H1 (cell line): ENCODE results near the gene PMM2. TPM values are rescaled to one million over a fixed set of nuclear protein-coding genes. Genes with fewer than 3 reads are reported as not detected.

Experiments used
- CTCF ChIA-PET: fragments of 300-600 bp; sonication (Branson Sonifier 250); formaldehyde crosslinking; loops from one replicate; lab custom pipeline; 2021; ENCODE audit not compliant: partially characterized antibody; lab: Charles Lee
- POLR2A ChIA-PET: fragments of 300-600 bp; sonication (Branson Sonifier 250); formaldehyde crosslinking; loops from one replicate; lab custom pipeline; 2021; ENCODE audit warnings: inconsistent platforms; ENCODE audit not compliant: partially characterized antibody; lab: Charles Lee
- DNase-seq, 2 experiments: peaks; one replicate each; pipeline versions ENCODE4 v3.0.0 to v3.0.0-alpha.2; 2010 to 2022; ENCODE audit warnings: low spot score in 2 of 2, low read depth in 1 of 2, mixed read lengths in 1 of 2
- FAIRE-seq: peaks from 2 replicates; lab custom pipeline; 2011; peaks lifted over from hg19 to GRCh38; lab: Jason Lieb, UNC
- H2AFZ ChIP-seq: 2 replicates; pipeline ENCODE4 v1.8.1; 2012; ENCODE audit warnings: low read length, inconsistent platforms
- H2AK5ac ChIP-seq: 2 replicates; pipeline ENCODE4 v1.6.1; 2013; ENCODE audit warnings: low read depth, low read length
- H2BK120ac ChIP-seq: replicated peaks from 2 replicates; pipeline ENCODE3; 2013; ENCODE audit warnings: low read depth, low read length, inconsistent platforms
- H2BK12ac ChIP-seq: 2 replicates; pipeline ENCODE4 v1.6.1; 2013; ENCODE audit warnings: low read depth, low read length
- H2BK15ac ChIP-seq: 2 replicates; pipeline ENCODE4 v1.6.1; 2013; ENCODE audit warnings: low read length
- H2BK20ac ChIP-seq: 2 replicates; pipeline ENCODE4 v1.6.1; 2013; ENCODE audit warnings: low read length
- H2BK5ac ChIP-seq: 2 replicates; pipeline ENCODE4 v1.6.1; 2013; ENCODE audit warnings: low read depth, low read length
- H3K14ac ChIP-seq: 2 replicates; pipeline ENCODE4 v1.6.1; 2013; ENCODE audit warnings: inconsistent platforms; ENCODE audit not compliant: insufficient read length
- H3K18ac ChIP-seq: 2 replicates; pipeline ENCODE4 v1.6.1; 2013; ENCODE audit warnings: low read length; ENCODE audit errors: extremely low read depth
- H3K23ac ChIP-seq: 2 replicates; pipeline ENCODE4 v1.6.1; 2013; ENCODE audit warnings: inconsistent platforms; ENCODE audit not compliant: insufficient read length
- H3K23me2 ChIP-seq: 2 replicates; pipeline ENCODE4 v1.6.1; 2013; ENCODE audit warnings: low read depth, low read length
- H3K27ac ChIP-seq: 2 replicates; pipeline ENCODE4 v1.6.1; 2011; ENCODE audit warnings: low read depth, low read length, inconsistent platforms
- H3K27me3 ChIP-seq, 4 experiments: replicated peaks in 1 of 4; 1 replicate in 1 of 4; 2 replicates in 3 of 4; pipeline versions ENCODE4 v1.6.1 to v1.8.1; 2011 to 2013; ENCODE audit warnings: low read length in 3 of 4, mild to moderate bottlenecking in 3 of 4, inconsistent platforms in 2 of 4, mixed read lengths in 2 of 4, moderate library complexity in 1 of 4; ENCODE audit not compliant: control insufficient read depth in 3 of 4, insufficient read depth in 3 of 4; ENCODE audit errors: extremely low read depth in 1 of 4
- H3K36me3 ChIP-seq, 4 experiments: 2 replicates each; pipeline versions ENCODE4 v1.6.1 to v1.8.1; 2011 to 2013; ENCODE audit warnings: mild to moderate bottlenecking in 4 of 4, low read length in 3 of 4, moderate library complexity in 2 of 4, control low read depth in 1 of 4, inconsistent platforms in 1 of 4; ENCODE audit not compliant: insufficient read depth in 4 of 4, control insufficient read depth in 2 of 4
- H3K4ac ChIP-seq: replicated peaks from 2 replicates; pipeline ENCODE3; 2013; ENCODE audit warnings: low read length, low read depth, mixed read lengths, inconsistent platforms; ENCODE audit not compliant: insufficient read length
- H3K4me1 ChIP-seq, 4 experiments: replicated peaks in 1 of 4; 1 replicate in 1 of 4; 2 replicates in 3 of 4; pipeline versions ENCODE4 v1.6.1 to v1.8.1; 2011 to 2013; ENCODE audit warnings: low read length in 3 of 4, inconsistent platforms in 2 of 4, mixed read lengths in 1 of 4; ENCODE audit not compliant: insufficient read depth in 4 of 4, control insufficient read depth in 3 of 4
- H3K4me2 ChIP-seq, 2 experiments: 2 replicates each; pipeline versions ENCODE4 v1.6.1 to v1.8.1; 2011 to 2013; ENCODE audit warnings: low read depth in 2 of 2, low read length in 2 of 2, control low read depth in 1 of 2, inconsistent platforms in 1 of 2, mild to moderate bottlenecking in 1 of 2; ENCODE audit not compliant: insufficient read depth in 1 of 2
- H3K4me3 ChIP-seq, 4 experiments: fragments of 200-600, 300-600 bp in 1 of 4; sonication (generic), shearing (Covaris generic), sonication (Bioruptor Twin) in 1 of 4; 2 replicates each; pipeline versions ENCODE4 v1.5.1 to v1.8.1; 2011 to 2016; ENCODE audit warnings: low read length in 4 of 4, low read depth in 3 of 4, control low read depth in 2 of 4, inconsistent platforms in 2 of 4, mild to moderate bottlenecking in 2 of 4, mixed read lengths in 1 of 4, moderate library complexity in 1 of 4; ENCODE audit not compliant: insufficient read depth in 2 of 4; ENCODE audit errors: extremely low read depth in 1 of 4
- H3K56ac ChIP-seq: replicated peaks from 2 replicates; pipeline ENCODE3; 2013; ENCODE audit warnings: low read depth, mild to moderate bottlenecking, mixed read lengths, low read length, inconsistent platforms; ENCODE audit not compliant: insufficient read length
- H3K79me1 ChIP-seq: 2 replicates; pipeline ENCODE4 v1.6.1; 2013; ENCODE audit warnings: low read depth, low read length, control low read depth
- H3K79me2 ChIP-seq, 2 experiments: 2 replicates each; pipeline versions ENCODE4 v1.6.1 to v1.8.1; 2012 to 2013; ENCODE audit warnings: low read length in 2 of 2, mild to moderate bottlenecking in 2 of 2, inconsistent platforms in 1 of 2; ENCODE audit not compliant: insufficient read depth in 2 of 2, control insufficient read depth in 1 of 2
- H3K9ac ChIP-seq, 4 experiments: replicated peaks in 1 of 4; 1 replicate in 1 of 4; 2 replicates in 3 of 4; pipeline versions ENCODE4 v1.6.1 to v1.8.1; 2011 to 2013; ENCODE audit warnings: low read depth in 3 of 4, low read length in 3 of 4, control low read depth in 2 of 4, mild to moderate bottlenecking in 2 of 4, moderate library complexity in 2 of 4, inconsistent platforms in 1 of 4; ENCODE audit errors: extremely low read depth in 1 of 4
- H3K9me3 ChIP-seq, 2 experiments: 2 replicates each; pipeline versions ENCODE4 v1.6.1 to v1.8.1; 2012 to 2013; ENCODE audit warnings: mild to moderate bottlenecking in 2 of 2, moderate library complexity in 2 of 2, control low read depth in 1 of 2, inconsistent platforms in 1 of 2, low read depth in 1 of 2, low read length in 1 of 2, mixed read lengths in 1 of 2; ENCODE audit not compliant: insufficient read depth in 2 of 2
- H4K20me1 ChIP-seq, 2 experiments: replicated peaks in 1 of 2; 2 replicates each; pipeline versions ENCODE3 to v1.8.1; 2011 to 2013; ENCODE audit warnings: inconsistent platforms in 2 of 2, low read length in 2 of 2, mild to moderate bottlenecking in 1 of 2; ENCODE audit not compliant: insufficient read depth in 2 of 2, control insufficient read depth in 1 of 2
- H4K5ac ChIP-seq: 2 replicates; pipeline ENCODE4 v1.6.1; 2013; ENCODE audit warnings: low read length, low read depth, mixed read lengths, inconsistent platforms; ENCODE audit not compliant: insufficient read length
- H4K8ac ChIP-seq: 2 replicates; pipeline ENCODE4 v1.8.0; 2013; ENCODE audit warnings: mild to moderate bottlenecking, moderate library complexity, low read length, inconsistent platforms; ENCODE audit not compliant: insufficient read depth; ENCODE audit errors: extremely low read depth
- H4K91ac ChIP-seq: replicated peaks from 2 replicates; pipeline ENCODE3; 2013; ENCODE audit warnings: low read length, mixed read lengths, inconsistent platforms; ENCODE audit not compliant: insufficient read length
- CBX5 ChIP-seq: fragments of 300-800, 300-1000 bp; sonication (generic); IDR thresholded peaks from 2 replicates; pipeline ENCODE4 v1.7.1; 2016; ENCODE audit warnings: antibody characterized with exemption, low read length, low read depth
- CREB1 ChIP-seq: IDR thresholded peaks from 2 replicates; pipeline ENCODE4 v1.6.1; 2012; ENCODE audit warnings: inconsistent platforms
- EZH2 ChIP-seq: fragments of 200-600 bp; sonication (generic); IDR thresholded peaks from 2 replicates; pipeline ENCODE4 v1.7.1; 2012; ENCODE audit warnings: low read depth, mild to moderate bottlenecking, moderate library complexity, low read length, inconsistent platforms; ENCODE audit not compliant: severe bottlenecking
- KDM1A ChIP-seq: fragments of 200-600, 300-600 bp; sonication (generic); IDR thresholded peaks from 2 replicates; pipeline ENCODE4 v1.7.1; 2016; ENCODE audit warnings: mild to moderate bottlenecking, low read length, borderline replicate concordance
- MAFK ChIP-seq: IDR thresholded peaks from 2 replicates; pipeline ENCODE4 v1.6.1; 2012; ENCODE audit warnings: low read depth, mild to moderate bottlenecking, improper control_type of control experiment, low read length
- NRF1 ChIP-seq: IDR thresholded peaks from 2 replicates; pipeline ENCODE4 v1.6.1; 2011; ENCODE audit warnings: mild to moderate bottlenecking, low read depth, low read length, improper control_type of control experiment
- RAD21 ChIP-seq, 2 experiments: IDR thresholded peaks in 1 of 2; conservative IDR thresholded peaks in 1 of 2; 2 replicates each; pipeline ENCODE4 v1.6.1; 2011; ENCODE audit warnings: low read depth in 2 of 2, low read length in 2 of 2, improper control_type of control experiment in 1 of 2, inconsistent platforms in 1 of 2, mild to moderate bottlenecking in 1 of 2, moderate library complexity in 1 of 2
- SIX5 ChIP-seq: IDR thresholded peaks from 2 replicates; pipeline ENCODE4 v1.6.1; 2011; ENCODE audit warnings: mild to moderate bottlenecking, low read depth, low read length
- TAF7 ChIP-seq: optimal IDR thresholded peaks from 2 replicates; pipeline ENCODE3; 2011; ENCODE audit warnings: low read depth, mild to moderate bottlenecking, inconsistent platforms, low read length, moderate library complexity, borderline replicate concordance
- WGBS, 2 experiments: shearing (Covaris generic) in 1 of 2; methylation state at CpG; one replicate each; pipeline versions ENCODE4 v1.1.6 to v1.1.7; 2013 to 2015; ENCODE audit warnings: low lambda C conversion rate in 2 of 2, mixed read lengths in 2 of 2, inconsistent platforms in 1 of 2, low coverage in 1 of 2, missing lambda C conversion rate in 1 of 2; ENCODE audit not compliant: insufficient replicate concordance in 2 of 2, insufficient coverage in 1 of 2, insufficient read length in 1 of 2; ENCODE audit errors: extremely low coverage in 1 of 2, missing lambda C conversion rate in 1 of 2; 5-methylcytosine and 5-hydroxymethylcytosine counted together
- polyA plus RNA-seq, 7 experiments: library from polyadenylated mRNA; depleted of rRNA in 3 of 7; stranded (reverse) in 5 of 7; unstranded in 2 of 7; fragments of >200 nt in 5 of 7; fragments of 200-250 nt in 2 of 7; gene quantifications; 1 replicate in 5 of 7; 2 replicates in 1 of 7; 4 replicates in 1 of 7; pipeline versions ENCODE4 v1.2.1 to v1.2.3, GENCODE V29; 2011 to 2013; ENCODE audit warnings: missing spikeins in 2 of 7, mixed read lengths in 2 of 7
- total RNA-seq: library from RNA; stranded (reverse); fragmentation: NEBNext Ultra II Directional; extraction: Animal tissue kit (Norgen Biotek cat#: 25700); gene quantifications from 2 replicates; pipeline ENCODE4 v1.2.1, GENCODE V29; 2021
- TF ChIP-seq, protein P1 (sequence below): IDR thresholded peaks from 2 replicates; pipeline ENCODE4 v1.6.1; 2012; ENCODE audit warnings: inconsistent platforms
- TF ChIP-seq, protein P2 (sequence below): IDR thresholded peaks from 2 replicates; pipeline ENCODE4 v1.6.1; 2012; ENCODE audit warnings: inconsistent platforms

The PMM2 gene
- total and polyA plus RNA-seq, 2 of the 8 experiments (the other 6 are each of a cell fraction or from before 2014, with no cell fraction given): 26.2 to 49.4 TPM

DNA sequence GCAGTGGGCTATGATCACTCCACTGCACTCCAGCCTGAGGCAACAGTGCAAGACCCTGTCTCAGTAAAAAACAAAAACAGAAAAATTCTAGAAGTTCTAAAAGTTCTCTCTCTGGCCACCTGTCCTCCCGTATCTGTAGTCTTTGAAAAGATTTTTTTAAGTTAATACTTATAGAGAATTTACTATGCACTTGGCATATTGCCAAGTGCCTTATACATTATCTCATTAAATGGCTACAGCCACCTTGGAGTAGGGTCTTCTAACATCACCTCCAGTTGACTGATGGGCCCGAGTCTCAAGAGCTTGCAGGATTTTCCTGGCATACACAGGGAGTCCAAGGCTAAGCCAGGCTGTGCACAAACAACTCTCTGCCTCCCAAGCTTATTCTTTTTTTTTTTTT is 44.9 kb upstream of the PMM2 start:
- Histone ChIP-seq H2AFZ (no peak overlapping the region), H3K14ac (no peak overlapping the region), H3K9ac (no peak overlapping the region), H3K79me1 (no peaks in the 10 kb centered on the region), H2BK12ac (no peak overlapping the region), H3K18ac (no peak overlapping the region), H3K23me2 (no peaks in the 10 kb centered on the region), H2BK20ac (no peak overlapping the region), H3K79me2 (no peaks in the 10 kb centered on the region; a peak in 1 of 4 replicates), H3K56ac (no peak overlapping the region), H4K20me1 (no peaks in the 10 kb centered on the region), H3K4me1 (no peaks in the 10 kb centered on the region), H3K4me2 (no peak overlapping the region), H2BK120ac (no peak overlapping the region), H3K4me3 (no peak overlapping the region), H2BK5ac (no peak overlapping the region), H3K27ac (no peak overlapping the region), H3K4ac (no peak overlapping the region), H4K91ac (no peak overlapping the region), H2AK5ac (no peak overlapping the region), H2BK15ac (no peak overlapping the region), H3K36me3 (no peaks in the 10 kb centered on the region; a peak in 1 of 8 replicates), H4K5ac (no peak overlapping the region), H3K27me3 (no peaks in the 10 kb centered on the region), H3K23ac (no peak overlapping the region), H4K8ac (no peak overlapping the region), H3K9me3 (no peaks in the 10 kb centered on the region)
- ChIA-PET CTCF (interaction anchor here (0.6 to 1.4 kb wide), 6 partner anchors 10 to 800 kb away, joined by 3 to 6 read pairs (median 3); no protein-coding TSS in a partner anchor), POLR2A (interaction anchor here (0.6 to 2.1 kb wide), 2 partner anchors 11 to 15 kb away, joined by 4 to 5 read pairs; no protein-coding TSS in a partner anchor)
- DNase-seq: no peak
- 36% methylated on average over 2 of the region's 2 CpGs; no CpG with 5 or more reads in 1 of the 2 experiments for WGBS, 2 experiments
- no peak for FAIRE-seq
- TF ChIP-seq SIX5 (no peak), MAFK (no peak), TAF7 (no peak), KDM1A (no peak), CREB1 (no peak), CBX5 (no peak), EZH2 (no peak), RAD21 (IDR thresholded peaks at IDR 0.05 in 1 of 2, conservative IDR thresholded peaks at IDR 0.05 in 1 of 2; ENCODE audit: low read depth in 2 of 2, low read length in 2 of 2) (no peak), NRF1 (no peak)
- TF ChIP-seq, protein P1, sequence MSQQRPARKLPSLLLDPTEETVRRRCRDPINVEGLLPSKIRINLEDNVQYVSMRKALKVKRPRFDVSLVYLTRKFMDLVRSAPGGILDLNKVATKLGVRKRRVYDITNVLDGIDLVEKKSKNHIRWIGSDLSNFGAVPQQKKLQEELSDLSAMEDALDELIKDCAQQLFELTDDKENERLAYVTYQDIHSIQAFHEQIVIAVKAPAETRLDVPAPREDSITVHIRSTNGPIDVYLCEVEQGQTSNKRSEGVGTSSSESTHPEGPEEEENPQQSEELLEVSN: no peak
- TF ChIP-seq, protein P2, sequence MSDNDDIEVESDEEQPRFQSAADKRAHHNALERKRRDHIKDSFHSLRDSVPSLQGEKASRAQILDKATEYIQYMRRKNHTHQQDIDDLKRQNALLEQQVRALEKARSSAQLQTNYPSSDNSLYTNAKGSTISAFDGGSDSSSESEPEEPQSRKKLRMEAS: no peak
